Endothelial cell (in vitro differentiated cells): Measurements from ENCODE around the gene RPS27L. TPM values are rescaled to one million over a fixed set of nuclear protein-coding genes. Genes with fewer than 3 reads are reported as not detected.

Experiments used
- DNase-seq: peaks from one replicate; pipeline ENCODE4 v3.0.0; 2021; ENCODE audit warnings: low spot score
- H3K27ac Mint-ChIP-seq: one replicate; pipeline ENCODE4 v1.8.0; 2021; ENCODE audit warnings: mixed read lengths, inconsistent platforms; ENCODE audit not compliant: unreplicated experiment
- H3K27me3 Mint-ChIP-seq: one replicate; pipeline ENCODE4 v1.8.0; 2021; ENCODE audit warnings: mild to moderate bottlenecking, moderate library complexity, mixed read lengths, inconsistent platforms; ENCODE audit not compliant: unreplicated experiment
- H3K36me3 Mint-ChIP-seq: one replicate; pipeline ENCODE4 v1.8.0; 2021; ENCODE audit warnings: mild to moderate bottlenecking, low read depth, mixed read lengths, inconsistent platforms; ENCODE audit not compliant: unreplicated experiment
- H3K4me1 Mint-ChIP-seq: one replicate; pipeline ENCODE4 v1.8.0; 2021; ENCODE audit warnings: mild to moderate bottlenecking, mixed read lengths, inconsistent platforms; ENCODE audit not compliant: unreplicated experiment
- H3K4me3 Mint-ChIP-seq: one replicate; pipeline ENCODE4 v1.8.0; 2021; ENCODE audit warnings: mild to moderate bottlenecking, mixed read lengths, inconsistent platforms; ENCODE audit not compliant: unreplicated experiment
- H3K9me3 Mint-ChIP-seq: one replicate; pipeline ENCODE4 v1.8.0; 2021; ENCODE audit warnings: mixed read lengths, inconsistent platforms; ENCODE audit not compliant: unreplicated experiment
- total RNA-seq: library from RNA; stranded (reverse); fragmentation: NEBNext Ultra II Directional; extraction: Animal tissue kit (Norgen Biotek cat#: 25700); gene quantifications from one replicate; pipeline ENCODE4 v1.2.1, GENCODE V29; 2021; ENCODE audit not compliant: unreplicated experiment
- TF ChIP-seq, protein P1 (sequence below): fragments of 200-600 bp; sonication (generic); IDR thresholded peaks from one replicate; pipeline ENCODE4 v1.5.0; 2021; ENCODE audit warnings: antibody characterized with exemption; ENCODE audit not compliant: unreplicated experiment

RPS27L gene
- total RNA-seq, 1 donor from 2014 or later, result 149 TPM

- Mint-ChIP-seq H3K4me1 (peaks cover 26% of the 10 kb centered on the region), H3K27ac (no peak overlapping the region), H3K9me3 (no peaks in the 10 kb centered on the region), H3K4me3 (peak overlapping the region; percentile 95), H3K36me3 (no peaks in the 10 kb centered on the region), H3K27me3 (peaks cover 11% of the 10 kb centered on the region)
- TF ChIP-seq, protein P1, sequence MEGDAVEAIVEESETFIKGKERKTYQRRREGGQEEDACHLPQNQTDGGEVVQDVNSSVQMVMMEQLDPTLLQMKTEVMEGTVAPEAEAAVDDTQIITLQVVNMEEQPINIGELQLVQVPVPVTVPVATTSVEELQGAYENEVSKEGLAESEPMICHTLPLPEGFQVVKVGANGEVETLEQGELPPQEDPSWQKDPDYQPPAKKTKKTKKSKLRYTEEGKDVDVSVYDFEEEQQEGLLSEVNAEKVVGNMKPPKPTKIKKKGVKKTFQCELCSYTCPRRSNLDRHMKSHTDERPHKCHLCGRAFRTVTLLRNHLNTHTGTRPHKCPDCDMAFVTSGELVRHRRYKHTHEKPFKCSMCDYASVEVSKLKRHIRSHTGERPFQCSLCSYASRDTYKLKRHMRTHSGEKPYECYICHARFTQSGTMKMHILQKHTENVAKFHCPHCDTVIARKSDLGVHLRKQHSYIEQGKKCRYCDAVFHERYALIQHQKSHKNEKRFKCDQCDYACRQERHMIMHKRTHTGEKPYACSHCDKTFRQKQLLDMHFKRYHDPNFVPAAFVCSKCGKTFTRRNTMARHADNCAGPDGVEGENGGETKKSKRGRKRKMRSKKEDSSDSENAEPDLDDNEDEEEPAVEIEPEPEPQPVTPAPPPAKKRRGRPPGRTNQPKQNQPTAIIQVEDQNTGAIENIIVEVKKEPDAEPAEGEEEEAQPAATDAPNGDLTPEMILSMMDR, result no peak
- no peak for DNase-seq
Measured at GRCh38 chr15:63187589-63188226, 30.4 kb upstream of the RPS27L start.

GRCh38 chr15:63186065-63186464, 28.8 kb upstream of the RPS27L start:
- no peak for DNase-seq
- H3K27ac Mint-ChIP-seq, result no peak overlapping the region
- TF ChIP-seq, protein P1, result no peak
- peaks cover 11% of the 10 kb centered on the region for H3K27me3 Mint-ChIP-seq
- no peaks in the 10 kb centered on the region for H3K9me3 Mint-ChIP-seq
- H3K4me1 Mint-ChIP-seq, result peaks cover 12% of the 10 kb centered on the region
- H3K4me3 Mint-ChIP-seq, result no peak overlapping the region
- H3K36me3 Mint-ChIP-seq, result no peaks in the 10 kb centered on the region

DNA sequence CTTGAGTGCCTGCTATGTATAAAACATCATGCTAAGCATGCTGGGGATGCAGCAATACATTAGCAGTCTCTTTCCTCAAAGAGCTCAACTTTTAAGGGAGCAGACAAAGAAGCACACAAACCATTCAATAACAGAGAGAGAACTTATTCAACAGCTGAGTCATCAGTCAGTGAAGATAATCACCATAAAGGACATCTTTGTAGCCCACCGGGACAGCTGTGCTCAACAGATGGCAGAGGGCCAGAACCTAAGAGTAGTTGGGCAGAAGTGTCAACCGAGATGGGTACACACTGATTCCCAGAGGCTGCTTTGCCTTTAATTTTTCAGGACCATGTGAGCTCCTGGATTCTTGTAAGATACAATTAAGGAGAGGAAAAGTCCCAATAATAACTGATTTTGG, 27.9 kb upstream of the RPS27L start:
- H3K27ac Mint-ChIP-seq, result no peak overlapping the region
- H3K4me1 Mint-ChIP-seq, result peaks cover 5% of the 10 kb centered on the region
- no peak for DNase-seq
- peaks cover 8% of the 10 kb centered on the region for H3K27me3 Mint-ChIP-seq
- H3K9me3 Mint-ChIP-seq, result no peaks in the 10 kb centered on the region
- TF ChIP-seq, protein P1, result no peak
- H3K36me3 Mint-ChIP-seq, result no peaks in the 10 kb centered on the region
- H3K4me3 Mint-ChIP-seq, result no peak overlapping the region

DNA sequence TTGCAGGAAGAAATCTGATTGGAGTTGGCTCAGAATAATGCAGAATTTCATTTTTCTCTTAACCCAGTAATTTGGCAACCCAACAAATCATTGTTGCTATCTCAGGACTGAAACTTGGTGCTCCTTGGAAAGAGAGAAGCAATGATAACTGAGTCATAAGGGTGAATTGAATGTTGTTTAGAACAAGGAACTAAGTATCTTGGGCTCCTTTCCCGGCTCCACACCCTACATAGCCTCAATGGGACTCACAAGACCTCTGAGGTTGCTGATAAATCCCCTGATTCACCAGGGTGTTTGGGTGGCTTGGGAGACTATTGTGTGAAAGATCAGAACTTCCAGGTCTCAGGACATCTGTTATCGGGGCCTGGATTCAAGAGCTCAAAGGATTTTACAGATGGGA, 24.4 kb upstream of the RPS27L start:
- H3K36me3 Mint-ChIP-seq, result no peaks in the 10 kb centered on the region
- DNase-seq, result no peak
- no peak overlapping the region for H3K27ac Mint-ChIP-seq
- no peaks in the 10 kb centered on the region for H3K9me3 Mint-ChIP-seq
- no peaks in the 10 kb centered on the region for H3K27me3 Mint-ChIP-seq
- no peaks in the 10 kb centered on the region for H3K4me1 Mint-ChIP-seq
- TF ChIP-seq, protein P1, result no peak
- no peak overlapping the region for H3K4me3 Mint-ChIP-seq

DNA sequence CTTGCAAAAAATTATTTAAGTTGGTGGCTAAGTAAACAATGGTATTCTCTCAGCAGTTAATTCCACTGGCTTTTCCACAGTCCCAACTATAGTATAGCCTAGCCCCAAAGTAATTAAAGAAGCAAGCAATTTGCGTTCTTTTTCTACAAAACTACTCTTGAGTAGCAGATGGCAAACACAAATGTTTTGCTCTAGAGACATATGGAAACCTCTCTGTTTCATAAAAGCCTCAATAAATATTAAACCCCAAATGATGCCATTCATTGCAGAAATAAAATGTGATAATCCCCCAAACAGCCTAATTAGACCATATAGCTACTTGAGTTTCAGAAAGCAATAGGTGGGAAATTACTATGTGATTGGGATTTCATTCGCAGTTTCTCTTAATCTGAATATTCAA, 23.5 kb upstream of the RPS27L start:
- no peak overlapping the region for H3K4me3 Mint-ChIP-seq
- H3K36me3 Mint-ChIP-seq, result no peaks in the 10 kb centered on the region
- no peaks in the 10 kb centered on the region for H3K4me1 Mint-ChIP-seq
- no peaks in the 10 kb centered on the region for H3K27me3 Mint-ChIP-seq
- H3K9me3 Mint-ChIP-seq, result no peaks in the 10 kb centered on the region
- no peak for DNase-seq
- TF ChIP-seq, protein P1, result no peak
- H3K27ac Mint-ChIP-seq, result no peak overlapping the region
